Purkinje cell (primary cell): ENCODE measurements around the gene NUP37. TPM values are rescaled to one million over a fixed set of nuclear protein-coding genes. Genes with fewer than 3 reads are reported as not detected.

Source experiments
- polyA plus RNA-seq: library from polyadenylated mRNA; unstranded; fragments of >200 nt; fragmentation: Nextera tagmentation; gene quantifications from 2 replicates; pipeline ENCODE4 v1.2.1, GENCODE V29; 2014

Gene NUP37
- polyA plus RNA-seq: 22.1 and 38.0 TPM in 2 replicates

GRCh38 chr12:102119674-102120563, at the start of gene NUP37, which contains the start of gene PARPBP:
Gene NUP37 (minus strand): TSS chr12:102120114. CDS start chr12:102118518, 1,596 bp downstream.
Gene PARPBP (plus strand): TSS chr12:102120183. CDS start chr12:102123889, 3,706 bp downstream.

GRCh38 chr12:102061560-102062418, 58.1 kb downstream of the NUP37 start, which contains the start of gene WASHC3:
Gene WASHC3 (minus strand): TSS chr12:102061991. CDS start chr12:102061962, 29 bp downstream.

Other genes starting within 250 kb of the NUP37 start
- 6.5 and 6.6 TPM in 2 replicates for gene DRAM1, start 242.5 kb downstream of the NUP37 start, polyA plus RNA-seq
- 384 and 405 TPM in 2 replicates for gene WASHC3, start 58.1 kb downstream of the NUP37 start, polyA plus RNA-seq
- gene PARPBP, start 69 bp upstream of the NUP37 start, polyA plus RNA-seq: 47.7 and 50.5 TPM in 2 replicates
- 0.38 and 2.1 TPM in 2 replicates for gene PMCH, start 77.7 kb upstream of the NUP37 start, polyA plus RNA-seq